ENCODE measurements around the gene FBXO8.

The FBXO8 gene

GRCh38 chr4:174204164-174204831 lies 79.2 kb downstream of the FBXO8 start:
- DNase-seq, result no peak

- DNase-seq, result no peak
Observed at GRCh38 chr4:174201871-174202270, 81.6 kb downstream of the FBXO8 start.

GRCh38 chr4:174199735-174200134 lies 83.7 kb downstream of the FBXO8 start:
- no peak for DNase-seq

- no peak for DNase-seq
Observed at GRCh38 chr4:174198828-174199227, 84.6 kb downstream of the FBXO8 start.

GRCh38 chr4:174198396-174198795 lies 85.1 kb downstream of the FBXO8 start:
- DNase-seq, result no peak

GRCh38 chr4:174193438-174194374 lies 89.8 kb downstream of the FBXO8 start:
- DNase-seq, result no peak

DNA sequence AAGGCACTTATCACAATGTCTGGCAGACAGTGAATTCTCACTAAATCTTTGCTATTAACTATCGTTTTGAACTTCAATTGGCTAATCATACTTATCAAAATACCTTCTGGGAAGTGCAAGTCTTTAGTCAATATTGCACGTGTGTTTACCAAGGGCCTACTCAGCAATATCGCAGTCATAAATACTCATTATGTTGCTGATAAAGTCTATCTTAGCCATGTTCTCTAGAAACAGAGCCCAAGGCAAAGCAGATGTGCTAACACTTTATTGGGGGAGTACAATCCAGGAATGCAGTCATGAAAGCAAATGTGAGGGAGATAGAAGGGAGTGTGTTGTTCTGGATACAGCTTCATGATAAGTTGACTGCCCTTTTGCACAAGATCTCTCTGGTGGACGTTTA lies 90.5 kb downstream of the FBXO8 start:
- no peak for DNase-seq

GRCh38 chr4:174190832-174191500 lies 92.5 kb downstream of the FBXO8 start:
- DNase-seq, result no peak

- no peak for DNase-seq
Observed at GRCh38 chr4:174189392-174190015, 94.0 kb downstream of the FBXO8 start.
